Measurements from ENCODE around the gene TSSK3. TPM values are rescaled to one million over a fixed set of nuclear protein-coding genes. Genes with fewer than 3 reads are reported as not detected.

TSSK3 gene
- polyA plus RNA-seq, 1 donor (not counting 4 experiments of a cell fraction or from before 2014, with no cell fraction given) = 0.14 TPM

DNA sequence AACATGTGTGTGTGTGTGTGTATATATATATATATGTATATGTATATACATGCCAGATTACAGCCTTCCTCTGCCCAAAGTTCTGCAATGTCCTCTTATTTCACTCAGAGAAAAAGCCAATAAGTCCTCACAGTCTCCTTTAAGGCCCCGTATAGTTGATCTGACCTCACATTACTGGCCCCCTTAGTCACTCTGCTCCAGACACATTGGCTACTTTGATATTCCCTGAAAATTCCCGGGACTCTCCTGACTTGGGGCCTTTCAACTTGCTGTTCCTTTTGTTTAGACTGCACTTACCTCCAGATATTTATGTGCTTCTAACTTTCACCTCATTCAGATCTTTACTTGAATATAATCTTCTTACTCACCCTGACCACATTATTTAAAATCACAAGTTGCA is 36.1 kb downstream of the TSSK3 start:
- no peak for DNase-seq (ENCODE audit: low read depth, low spot score)
- peaks cover 8% of the 10 kb centered on the region for H3K79me2 ChIP-seq (ENCODE audit: control insufficient read depth, insufficient read depth, low read length)
- TF ChIP-seq EZH2 (IDR thresholded peaks at IDR 0.05; ENCODE audit: low read length) = no peak
- TF ChIP-seq, protein P1, sequence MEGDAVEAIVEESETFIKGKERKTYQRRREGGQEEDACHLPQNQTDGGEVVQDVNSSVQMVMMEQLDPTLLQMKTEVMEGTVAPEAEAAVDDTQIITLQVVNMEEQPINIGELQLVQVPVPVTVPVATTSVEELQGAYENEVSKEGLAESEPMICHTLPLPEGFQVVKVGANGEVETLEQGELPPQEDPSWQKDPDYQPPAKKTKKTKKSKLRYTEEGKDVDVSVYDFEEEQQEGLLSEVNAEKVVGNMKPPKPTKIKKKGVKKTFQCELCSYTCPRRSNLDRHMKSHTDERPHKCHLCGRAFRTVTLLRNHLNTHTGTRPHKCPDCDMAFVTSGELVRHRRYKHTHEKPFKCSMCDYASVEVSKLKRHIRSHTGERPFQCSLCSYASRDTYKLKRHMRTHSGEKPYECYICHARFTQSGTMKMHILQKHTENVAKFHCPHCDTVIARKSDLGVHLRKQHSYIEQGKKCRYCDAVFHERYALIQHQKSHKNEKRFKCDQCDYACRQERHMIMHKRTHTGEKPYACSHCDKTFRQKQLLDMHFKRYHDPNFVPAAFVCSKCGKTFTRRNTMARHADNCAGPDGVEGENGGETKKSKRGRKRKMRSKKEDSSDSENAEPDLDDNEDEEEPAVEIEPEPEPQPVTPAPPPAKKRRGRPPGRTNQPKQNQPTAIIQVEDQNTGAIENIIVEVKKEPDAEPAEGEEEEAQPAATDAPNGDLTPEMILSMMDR (optimal IDR thresholded peaks at IDR 0.05 in 1 of 3, IDR thresholded peaks at IDR 0.05 in 1 of 3, conservative IDR thresholded peaks at IDR 0.05 in 1 of 3; ENCODE audit: extremely low read depth in 1 of 3, insufficient read depth in 2 of 3, low read length in 3 of 3) = no peak
- no peak overlapping the region for H3K9ac ChIP-seq (ENCODE audit: control insufficient read depth, extremely low read depth, insufficient read depth, low read length)
- dilution Hi-C loops (cut with MboI; ENCODE audit: extremely low pct_ligation_motif_present, low sequenced_read_pairs) = no loop called here
- no peaks in the 10 kb centered on the region for H3K9me1 ChIP-seq (ENCODE audit: control insufficient read depth, extremely low read depth, insufficient read depth, low read length)
- no peaks in the 10 kb centered on the region for H3K9me3 ChIP-seq (ENCODE audit: control insufficient read depth, low read depth, low read length)
- H2AFZ ChIP-seq (ENCODE audit: control insufficient read depth, low read length) = no peak overlapping the region
- H4K20me1 ChIP-seq (ENCODE audit: control insufficient read depth, extremely low read depth, insufficient read depth, low read length) = no peaks in the 10 kb centered on the region
- no peaks in the 10 kb centered on the region for H3K27me3 ChIP-seq (ENCODE audit: control insufficient read depth, extremely low read depth, insufficient read depth, low read length)
- no peak overlapping the region for H3K4me2 ChIP-seq (ENCODE audit: control insufficient read depth, extremely low read depth, insufficient read depth, low read depth, low read length)
- H3K27ac ChIP-seq (ENCODE audit: control insufficient read depth, insufficient read depth, low read length) = no peak overlapping the region
- peaks cover 4% of the 10 kb centered on the region for H3K4me1 ChIP-seq (ENCODE audit: control insufficient read depth, extremely low read depth, insufficient read depth, low read length)
- H3K4me3 ChIP-seq (ENCODE audit: control insufficient read depth in 2 of 3, extremely low read depth in 1 of 3, insufficient read depth in 2 of 3, low read depth in 1 of 3, low read length in 3 of 3) = no peak overlapping the region
- no peaks in the 10 kb centered on the region for H3K36me3 ChIP-seq (ENCODE audit: control insufficient read depth in 2 of 2, extremely low read depth in 1 of 2, insufficient read depth in 2 of 2, low read length in 2 of 2)
- no peak for FAIRE-seq

DNA sequence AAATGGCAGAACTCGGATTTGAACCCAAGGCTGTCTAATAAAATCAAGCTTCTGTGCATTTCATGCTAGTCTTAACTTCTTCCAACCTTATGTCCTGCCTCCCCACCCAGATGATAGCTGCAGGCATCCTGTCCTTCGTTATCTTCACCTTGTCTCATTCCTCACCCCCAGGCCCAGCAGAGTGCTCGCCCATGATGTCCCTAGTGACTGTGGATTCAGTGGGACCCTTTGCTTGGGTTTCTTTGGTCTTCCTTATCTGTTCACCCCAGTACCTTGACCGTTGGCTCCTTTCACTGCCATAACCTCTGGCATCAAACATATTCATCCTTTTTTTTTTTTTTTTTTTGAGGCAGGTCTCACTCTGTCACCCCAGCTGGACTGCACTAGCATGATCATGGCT is 37.5 kb downstream of the TSSK3 start:
- no peak for DNase-seq (ENCODE audit: low read depth, low spot score)
- no peak for FAIRE-seq
- dilution Hi-C loops (cut with MboI; ENCODE audit: extremely low pct_ligation_motif_present, low sequenced_read_pairs) = no loop called here

More for the DNA sequence above, 37.5 kb downstream of the TSSK3 start:
- no peak overlapping the region for H3K9ac ChIP-seq (ENCODE audit: control insufficient read depth, extremely low read depth, insufficient read depth, low read length)
- H3K4me3 ChIP-seq (ENCODE audit: control insufficient read depth in 2 of 3, extremely low read depth in 1 of 3, insufficient read depth in 2 of 3, low read depth in 1 of 3, low read length in 3 of 3) = no peak overlapping the region
- H3K9me1 ChIP-seq (ENCODE audit: control insufficient read depth, extremely low read depth, insufficient read depth, low read length) = no peaks in the 10 kb centered on the region
- no peaks in the 10 kb centered on the region for H3K36me3 ChIP-seq (ENCODE audit: control insufficient read depth in 2 of 2, extremely low read depth in 1 of 2, insufficient read depth in 2 of 2, low read length in 2 of 2)
- H3K4me2 ChIP-seq (ENCODE audit: control insufficient read depth, extremely low read depth, insufficient read depth, low read depth, low read length) = no peak overlapping the region
- no peaks in the 10 kb centered on the region for H3K79me2 ChIP-seq (ENCODE audit: control insufficient read depth, insufficient read depth, low read length)
- no peak overlapping the region for H2AFZ ChIP-seq (ENCODE audit: control insufficient read depth, low read length)
- no peaks in the 10 kb centered on the region for H3K4me1 ChIP-seq (ENCODE audit: control insufficient read depth, extremely low read depth, insufficient read depth, low read length)
- TF ChIP-seq, protein P1 (optimal IDR thresholded peaks at IDR 0.05 in 1 of 3, IDR thresholded peaks at IDR 0.05 in 1 of 3, conservative IDR thresholded peaks at IDR 0.05 in 1 of 3; ENCODE audit: extremely low read depth in 1 of 3, insufficient read depth in 2 of 3, low read length in 3 of 3) = no peak
- TF ChIP-seq EZH2 (IDR thresholded peaks at IDR 0.05; ENCODE audit: low read length) = no peak
- no peaks in the 10 kb centered on the region for H4K20me1 ChIP-seq (ENCODE audit: control insufficient read depth, extremely low read depth, insufficient read depth, low read length)
- no peaks in the 10 kb centered on the region for H3K9me3 ChIP-seq (ENCODE audit: control insufficient read depth, low read depth, low read length)
- H3K27me3 ChIP-seq (ENCODE audit: control insufficient read depth, extremely low read depth, insufficient read depth, low read length) = no peaks in the 10 kb centered on the region
- H3K27ac ChIP-seq (ENCODE audit: control insufficient read depth, insufficient read depth, low read length) = no peak overlapping the region

Measured in keratinocyte (primary cell).